CD14-positive monocyte (primary cell): ENCODE data around the gene PAQR5. TPM values are rescaled to one million over a fixed set of nuclear protein-coding genes. Genes with fewer than 3 reads are reported as not detected.
A peak's percentile ranks its signal among the peaks of the same experiment; 100 is the strongest.

ENCODE experiments used
- DNase-seq, 3 donors: peaks; one replicate each; pipeline ENCODE4 v3.0.0-alpha.2; 2011 to 2022
- H2AFZ ChIP-seq: 2 replicates; pipeline ENCODE4 v1.6.0; 2012; ENCODE audit warnings: mild to moderate bottlenecking, low read depth, low read length, inconsistent platforms; ENCODE audit not compliant: insufficient read depth, poor library complexity, severe bottlenecking
- H3K27ac ChIP-seq, 2 donors: 1 replicate in 1 of 2; 2 replicates in 1 of 2; pipeline ENCODE4 v1.5.1; 2012 to 2013; ENCODE audit warnings: low read length in 2 of 2, control low read depth in 1 of 2, inconsistent platforms in 1 of 2, low read depth in 1 of 2, mild to moderate bottlenecking in 1 of 2
- H3K27me3 ChIP-seq, 2 donors: one replicate each; pipeline versions ENCODE4 v1.6.0 to v1.6.1; 2011 to 2013; ENCODE audit warnings: low read length in 2 of 2; ENCODE audit not compliant: control insufficient read depth in 2 of 2, insufficient read depth in 2 of 2
- H3K36me3 ChIP-seq, 2 donors: replicated peaks in 1 of 2; 1 replicate in 1 of 2; 2 replicates in 1 of 2; pipeline versions ENCODE4 v1.5.1 to v1.6.1; 2012 to 2013; ENCODE audit warnings: low read length in 2 of 2, control low read depth in 1 of 2, inconsistent platforms in 1 of 2, mild to moderate bottlenecking in 1 of 2; ENCODE audit not compliant: insufficient read depth in 2 of 2, control insufficient read depth in 1 of 2
- H3K4me1 ChIP-seq, 2 donors: 1 replicate in 1 of 2; 2 replicates in 1 of 2; pipeline versions ENCODE4 v1.5.1 to v1.6.1; 2012 to 2013; ENCODE audit warnings: low read length in 2 of 2, control low read depth in 1 of 2, inconsistent platforms in 1 of 2, mild to moderate bottlenecking in 1 of 2, moderate library complexity in 1 of 2; ENCODE audit not compliant: insufficient read depth in 2 of 2, control insufficient read depth in 1 of 2
- H3K4me2 ChIP-seq: replicated peaks from 2 replicates; pipeline ENCODE3; 2012; ENCODE audit warnings: low read length, moderate library complexity, mild to moderate bottlenecking; ENCODE audit not compliant: poor library complexity, severe bottlenecking; ENCODE audit errors: extremely low read depth
- H3K4me3 ChIP-seq, 3 experiments: fragments of 200-600 bp in 1 of 3; sonication (generic) in 1 of 3; replicated peaks in 1 of 3; 1 replicate in 2 of 3; 2 replicates in 1 of 3; pipeline ENCODE4 v1.5.1; 2011 to 2013; ENCODE audit warnings: low read length in 3 of 3, mild to moderate bottlenecking in 3 of 3, control low read depth in 2 of 3, low read depth in 2 of 3, inconsistent platforms in 1 of 3, moderate library complexity in 1 of 3
- H3K79me2 ChIP-seq: 2 replicates; pipeline ENCODE4 v1.6.0; 2012; ENCODE audit warnings: mild to moderate bottlenecking, control low read depth, inconsistent platforms, low read length, moderate library complexity; ENCODE audit not compliant: insufficient read depth
- H3K9ac ChIP-seq: 2 replicates; pipeline ENCODE4 v1.6.0; 2017; ENCODE audit warnings: low read length, mild to moderate bottlenecking; ENCODE audit not compliant: insufficient read depth, poor library complexity, severe bottlenecking
- H3K9me3 ChIP-seq, 2 donors: replicated peaks in 1 of 2; 1 replicate in 1 of 2; 2 replicates in 1 of 2; pipeline versions ENCODE4 v1.5.1 to v1.6.1; 2012 to 2013; ENCODE audit warnings: low read length in 2 of 2, control low read depth in 1 of 2; ENCODE audit not compliant: control insufficient read depth in 1 of 2, insufficient read depth in 1 of 2
- H4K20me1 ChIP-seq: 2 replicates; pipeline ENCODE4 v1.6.0; 2012; ENCODE audit warnings: mild to moderate bottlenecking, low read length, control low read depth, moderate library complexity; ENCODE audit not compliant: insufficient read depth
- H3K27ac Mint-ChIP-seq, 7 donors: one replicate each; pipeline ENCODE4 v1.8.0; 2020; ENCODE audit warnings: mild to moderate bottlenecking in 7 of 7, mixed read lengths in 7 of 7, moderate library complexity in 6 of 7, inconsistent platforms in 2 of 7
- H3K27me3 Mint-ChIP-seq, 3 donors: one replicate each; pipeline ENCODE4 v1.8.0; 2021 to 2022; ENCODE audit warnings: low read depth in 3 of 3, mild to moderate bottlenecking in 3 of 3, mixed read lengths in 3 of 3, moderate library complexity in 3 of 3, inconsistent platforms in 1 of 3
- H3K36me3 Mint-ChIP-seq, 2 donors: one replicate each; pipeline ENCODE4 v1.8.0; 2020; ENCODE audit warnings: mixed read lengths in 2 of 2, inconsistent platforms in 1 of 2, mild to moderate bottlenecking in 1 of 2
- H3K4me1 Mint-ChIP-seq: one replicate; pipeline ENCODE4 v1.8.0; 2020; ENCODE audit warnings: mild to moderate bottlenecking, mixed read lengths
- H3K4me3 Mint-ChIP-seq, 2 donors: one replicate each; pipeline ENCODE4 v1.8.0; 2020; ENCODE audit warnings: mild to moderate bottlenecking in 2 of 2, mixed read lengths in 2 of 2, moderate library complexity in 1 of 2
- H3K9me3 Mint-ChIP-seq, 7 donors: one replicate each; pipeline ENCODE4 v1.8.0; 2020 to 2022; ENCODE audit warnings: mixed read lengths in 7 of 7, mild to moderate bottlenecking in 6 of 7, moderate library complexity in 6 of 7, inconsistent platforms in 2 of 7
- CTCF ChIP-seq: fragments of 200-600 bp; IDR thresholded peaks from one replicate; pipeline ENCODE4 v1.8.0; 2022; ENCODE audit warnings: antibody characterized with exemption, mild to moderate bottlenecking
- WGBS: methylation state at CpG from one replicate; pipeline ENCODE4 v1.1.5; 2013; ENCODE audit warnings: missing lambda C conversion rate; ENCODE audit not compliant: insufficient coverage; 5-methylcytosine and 5-hydroxymethylcytosine counted together
- intact Hi-C, 2 donors: fragments of 100-400 bp; cut with micrococcal nuclease; formaldehyde crosslinking; loops; one replicate each; pipeline versions ENCODE4 v1.15.0 to v1.15.1; 2023
- polyA plus RNA-seq, 3 donors: library from polyadenylated mRNA; depleted of rRNA in 1 of 3; unstranded in 2 of 3; stranded (reverse) in 1 of 3; fragments of 300-500 nt in 2 of 3; fragments of >200 nt in 1 of 3; fragmentation: Illumina TruSeq in 2 of 3; gene quantifications; 1 replicate in 2 of 3; 2 replicates in 1 of 3; pipeline ENCODE4 v1.2.3, GENCODE V29; 2012 to 2021

PAQR5 gene
- polyA plus RNA-seq, 3 donors: not detected

- H3K9me3 Mint-ChIP-seq: no peaks in the 10 kb centered on the region
- Histone ChIP-seq H3K4me2 (peak within 1 kb of the TSS; percentile 99), H3K27me3 (no peaks in the 10 kb centered on the region), H3K4me3 (peak within 1 kb of the TSS; percentile 76 to 97 (median 90)), H3K27ac (no peak within 1 kb of the TSS), H3K79me2 (peaks cover 43% of the 10 kb centered on the region), H2AFZ (peak within 1 kb of the TSS; percentile 98), H3K4me1 (peaks cover 6 to 14% of the 10 kb centered on the region in 2 donors), H4K20me1 (no peaks in the 10 kb centered on the region), H3K9me3 (no peaks in the 10 kb centered on the region), H3K9ac (peak within 1 kb of the TSS; percentile 69), H3K36me3 (peaks cover 0 to 9% of the 10 kb centered on the region in 2 donors)
- peaks cover 6 to 15% of the 10 kb centered on the region in 2 donors for H3K36me3 Mint-ChIP-seq
- H3K27me3 Mint-ChIP-seq: peaks cover 0 to 5% (median 2%) of the 10 kb centered on the region in 3 donors
- peak within 1 kb of the TSS; percentile 92 to 96 for H3K4me3 Mint-ChIP-seq
- WGBS: under 1% methylated on average over 70 of the region's 78 CpGs
- no peak for TF ChIP-seq CTCF
- H3K27ac Mint-ChIP-seq: peak within 1 kb of the TSS in 6 of 7 donors; percentile 16 to 82 (median 73)
- peak; percentile 90 to 99 (median 94) for DNase-seq
- peaks cover 12% of the 10 kb centered on the region for H3K4me1 Mint-ChIP-seq
- intact Hi-C loops: loop anchor here (2.0 kb wide), 1 partner anchor 39 kb away; the partner anchor contains the start of gene RPLP1 (in 2 of the 2)
Measured at GRCh38 chr15:69413822-69414700, 115.3 kb downstream of the PAQR5 start, which contains the start of gene KIF23. Gene KIF23, plus strand, starts transcription at chr15:69414349. Its CDS starts 117 bp downstream, at chr15:69414466.

- Mint-ChIP-seq H3K27me3 (peaks cover 0 to 5% (median 2%) of the 10 kb centered on the region in 3 donors), H3K9me3 (no peaks in the 10 kb centered on the region), H3K36me3 (peaks cover 12 to 21% of the 10 kb centered on the region in 2 donors), H3K4me3 (peak overlapping the region; percentile 92 to 96), H3K27ac (peak overlapping the region in 4 of 7 donors; percentile 51 to 72 (median 66)), H3K4me1 (peaks cover 12% of the 10 kb centered on the region)
- Histone ChIP-seq H3K9ac (peak overlapping the region; percentile 69), H2AFZ (peak overlapping the region; percentile 98), H3K79me2 (peaks cover 50% of the 10 kb centered on the region), H4K20me1 (no peaks in the 10 kb centered on the region), H3K4me3 (peak overlapping the region; percentile 76 to 97 (median 90)), H3K4me1 (peaks cover 6 to 14% of the 10 kb centered on the region in 2 donors), H3K9me3 (no peaks in the 10 kb centered on the region), H3K27ac (no peak overlapping the region), H3K36me3 (peaks cover under 1 to 16% of the 10 kb centered on the region in 2 donors), H3K4me2 (peak overlapping the region; percentile 99), H3K27me3 (no peaks in the 10 kb centered on the region)
- DNase-seq: no peak
- TF ChIP-seq CTCF: no peak
- intact Hi-C loops: loop anchor here in 1 of 2 donors (2.0 kb wide), 1 partner anchor 38 kb away; the partner anchor contains the start of gene RPLP1
- WGBS: 0% methylated on average over 17 of the region's 29 CpGs
Measured at GRCh38 chr15:69414701-69415167, 116.0 kb downstream of the PAQR5 start.
